ENCODE results near the gene KIF3B. TPM values are rescaled to one million over a fixed set of nuclear protein-coding genes. Genes with fewer than 3 reads are reported as not detected.

Gene KIF3B
- total and polyA plus RNA-seq, 2 of the 13 experiments (the other 11 are each of a cell fraction or from before 2014, with no cell fraction given), result 23.6 to 28.8 TPM

DNA sequence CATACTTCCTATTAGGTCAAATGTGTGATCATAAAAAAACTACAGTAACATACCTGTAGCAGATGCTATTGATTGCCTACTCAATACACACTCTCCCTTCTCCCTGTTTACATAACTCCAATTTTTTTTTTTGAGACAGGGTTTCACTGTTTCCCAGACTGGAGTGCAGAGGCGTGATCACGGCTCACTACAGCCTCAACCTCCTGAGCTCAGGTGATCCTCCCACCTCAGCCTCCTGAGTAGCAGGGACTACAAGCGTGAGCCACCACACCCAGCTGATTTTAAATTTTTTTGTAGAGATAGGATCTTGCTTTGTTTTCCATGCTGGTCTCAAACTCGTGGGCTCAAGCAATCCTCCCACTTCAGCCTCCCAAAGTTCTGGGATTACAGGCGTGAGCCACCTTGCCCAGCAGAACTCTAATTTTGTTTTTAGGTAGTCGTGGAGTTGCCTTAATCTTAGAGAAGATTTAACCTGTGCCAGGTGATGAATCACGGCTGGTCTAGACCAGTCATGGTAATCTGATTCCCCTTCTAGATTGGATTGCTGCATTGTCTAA, 14.0 kb upstream of the KIF3B start (continued):
- TF ChIP-seq, protein P1, sequence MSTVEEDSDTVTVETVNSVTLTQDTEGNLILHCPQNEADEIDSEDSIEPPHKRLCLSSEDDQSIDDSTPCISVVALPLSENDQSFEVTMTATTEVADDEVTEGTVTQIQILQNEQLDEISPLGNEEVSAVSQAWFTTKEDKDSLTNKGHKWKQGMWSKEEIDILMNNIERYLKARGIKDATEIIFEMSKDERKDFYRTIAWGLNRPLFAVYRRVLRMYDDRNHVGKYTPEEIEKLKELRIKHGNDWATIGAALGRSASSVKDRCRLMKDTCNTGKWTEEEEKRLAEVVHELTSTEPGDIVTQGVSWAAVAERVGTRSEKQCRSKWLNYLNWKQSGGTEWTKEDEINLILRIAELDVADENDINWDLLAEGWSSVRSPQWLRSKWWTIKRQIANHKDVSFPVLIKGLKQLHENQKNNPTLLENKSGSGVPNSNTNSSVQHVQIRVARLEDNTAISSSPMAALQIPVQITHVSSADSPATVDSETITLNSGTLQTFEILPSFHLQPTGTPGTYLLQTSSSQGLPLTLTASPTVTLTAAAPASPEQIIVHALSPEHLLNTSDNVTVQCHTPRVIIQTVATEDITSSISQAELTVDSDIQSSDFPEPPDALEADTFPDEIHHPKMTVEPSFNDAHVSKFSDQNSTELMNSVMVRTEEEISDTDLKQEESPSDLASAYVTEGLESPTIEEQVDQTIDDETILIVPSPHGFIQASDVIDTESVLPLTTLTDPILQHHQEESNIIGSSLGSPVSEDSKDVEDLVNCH (CRISPR knock-in tag; IDR thresholded peaks at IDR 0.05), result no peak
- TF ChIP-seq KLF15 (CRISPR knock-in tag; IDR thresholded peaks at IDR 0.05; ENCODE audit: borderline replicate concordance), result no peak
- TF ChIP-seq RXRB (CRISPR knock-in tag; IDR thresholded peaks at IDR 0.05; ENCODE audit: borderline replicate concordance), result peak; percentile 62
- TF ChIP-seq ZSCAN12 (CRISPR knock-in tag; IDR thresholded peaks at IDR 0.05), result no peak
- TF ChIP-seq RCOR2 (CRISPR knock-in tag; IDR thresholded peaks at IDR 0.05), result peak; percentile 94
- TF ChIP-seq ZNF282 (IDR thresholded peaks at IDR 0.05; ENCODE audit: partially characterized antibody), result no peak
- TF ChIP-seq BRD4 (CRISPR knock-in tag; IDR thresholded peaks at IDR 0.05), result no peak
- TF ChIP-seq, protein P2, sequence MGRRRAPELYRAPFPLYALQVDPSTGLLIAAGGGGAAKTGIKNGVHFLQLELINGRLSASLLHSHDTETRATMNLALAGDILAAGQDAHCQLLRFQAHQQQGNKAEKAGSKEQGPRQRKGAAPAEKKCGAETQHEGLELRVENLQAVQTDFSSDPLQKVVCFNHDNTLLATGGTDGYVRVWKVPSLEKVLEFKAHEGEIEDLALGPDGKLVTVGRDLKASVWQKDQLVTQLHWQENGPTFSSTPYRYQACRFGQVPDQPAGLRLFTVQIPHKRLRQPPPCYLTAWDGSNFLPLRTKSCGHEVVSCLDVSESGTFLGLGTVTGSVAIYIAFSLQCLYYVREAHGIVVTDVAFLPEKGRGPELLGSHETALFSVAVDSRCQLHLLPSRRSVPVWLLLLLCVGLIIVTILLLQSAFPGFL (CRISPR knock-in tag; IDR thresholded peaks at IDR 0.05), result no peak
- TF ChIP-seq, protein P3, sequence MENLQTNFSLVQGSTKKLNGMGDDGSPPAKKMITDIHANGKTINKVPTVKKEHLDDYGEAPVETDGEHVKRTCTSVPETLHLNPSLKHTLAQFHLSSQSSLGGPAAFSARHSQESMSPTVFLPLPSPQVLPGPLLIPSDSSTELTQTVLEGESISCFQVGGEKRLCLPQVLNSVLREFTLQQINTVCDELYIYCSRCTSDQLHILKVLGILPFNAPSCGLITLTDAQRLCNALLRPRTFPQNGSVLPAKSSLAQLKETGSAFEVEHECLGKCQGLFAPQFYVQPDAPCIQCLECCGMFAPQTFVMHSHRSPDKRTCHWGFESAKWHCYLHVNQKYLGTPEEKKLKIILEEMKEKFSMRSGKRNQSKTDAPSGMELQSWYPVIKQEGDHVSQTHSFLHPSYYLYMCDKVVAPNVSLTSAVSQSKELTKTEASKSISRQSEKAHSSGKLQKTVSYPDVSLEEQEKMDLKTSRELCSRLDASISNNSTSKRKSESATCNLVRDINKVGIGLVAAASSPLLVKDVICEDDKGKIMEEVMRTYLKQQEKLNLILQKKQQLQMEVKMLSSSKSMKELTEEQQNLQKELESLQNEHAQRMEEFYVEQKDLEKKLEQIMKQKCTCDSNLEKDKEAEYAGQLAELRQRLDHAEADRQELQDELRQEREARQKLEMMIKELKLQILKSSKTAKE (CRISPR knock-in tag; IDR thresholded peaks at IDR 0.05; ENCODE audit: borderline replicate concordance), result no peak
- TF ChIP-seq SNRNP70 (IDR thresholded peaks at IDR 0.05; ENCODE audit: low read depth, low read length), result no peak
- TF ChIP-seq, protein P4, sequence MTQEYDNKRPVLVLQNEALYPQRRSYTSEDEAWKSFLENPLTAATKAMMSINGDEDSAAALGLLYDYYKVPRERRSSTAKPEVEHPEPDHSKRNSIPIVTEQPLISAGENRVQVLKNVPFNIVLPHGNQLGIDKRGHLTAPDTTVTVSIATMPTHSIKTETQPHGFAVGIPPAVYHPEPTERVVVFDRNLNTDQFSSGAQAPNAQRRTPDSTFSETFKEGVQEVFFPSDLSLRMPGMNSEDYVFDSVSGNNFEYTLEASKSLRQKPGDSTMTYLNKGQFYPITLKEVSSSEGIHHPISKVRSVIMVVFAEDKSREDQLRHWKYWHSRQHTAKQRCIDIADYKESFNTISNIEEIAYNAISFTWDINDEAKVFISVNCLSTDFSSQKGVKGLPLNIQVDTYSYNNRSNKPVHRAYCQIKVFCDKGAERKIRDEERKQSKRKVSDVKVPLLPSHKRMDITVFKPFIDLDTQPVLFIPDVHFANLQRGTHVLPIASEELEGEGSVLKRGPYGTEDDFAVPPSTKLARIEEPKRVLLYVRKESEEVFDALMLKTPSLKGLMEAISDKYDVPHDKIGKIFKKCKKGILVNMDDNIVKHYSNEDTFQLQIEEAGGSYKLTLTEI (CRISPR knock-in tag; conservative IDR thresholded peaks at IDR 0.05), result no peak
- no peak for TF ChIP-seq ZNF326 (CRISPR knock-in tag; IDR thresholded peaks at IDR 0.05; ENCODE audit: borderline replicate concordance)
- TF ChIP-seq MXI1 (IDR thresholded peaks at IDR 0.05; ENCODE audit: borderline replicate concordance, low read depth, low read length), result no peak
- no peak for TF ChIP-seq CBFB (CRISPR knock-in tag; IDR thresholded peaks at IDR 0.05)
- no peak for TF ChIP-seq CHD2 (IDR thresholded peaks at IDR 0.05; ENCODE audit: low read depth, low read length)
- no peak for TF ChIP-seq ZNF75D (CRISPR knock-in tag; IDR thresholded peaks at IDR 0.05; ENCODE audit: borderline replicate concordance)
- no peak for TF ChIP-seq ZNF713 (CRISPR knock-in tag; IDR thresholded peaks at IDR 0.05)
- peak; percentile 81 for TF ChIP-seq ZMYM2 (CRISPR knock-in tag; IDR thresholded peaks at IDR 0.05)
- TF ChIP-seq ZNF891 (CRISPR knock-in tag; IDR thresholded peaks at IDR 0.05), result no peak
- no peak for TF ChIP-seq SAFB2 (CRISPR knock-in tag; IDR thresholded peaks at IDR 0.05; ENCODE audit: borderline replicate concordance, low read depth)
- no peak for TF ChIP-seq NFYB (CRISPR knock-in tag; IDR thresholded peaks at IDR 0.05)
- no peak; the same call in 1 of the 2 replicates for TF ChIP-seq ETV5 (CRISPR knock-in tag; IDR thresholded peaks at IDR 0.05; ENCODE audit: borderline replicate concordance)
- no peak for TF ChIP-seq SUZ12 (IDR thresholded peaks at IDR 0.05; ENCODE audit: low read depth, low read length)
- TF ChIP-seq KDM2A (CRISPR knock-in tag; IDR thresholded peaks at IDR 0.05; ENCODE audit: borderline replicate concordance, low read depth), result no peak
